Measurements from ENCODE around the gene ZNF420.

DNA sequence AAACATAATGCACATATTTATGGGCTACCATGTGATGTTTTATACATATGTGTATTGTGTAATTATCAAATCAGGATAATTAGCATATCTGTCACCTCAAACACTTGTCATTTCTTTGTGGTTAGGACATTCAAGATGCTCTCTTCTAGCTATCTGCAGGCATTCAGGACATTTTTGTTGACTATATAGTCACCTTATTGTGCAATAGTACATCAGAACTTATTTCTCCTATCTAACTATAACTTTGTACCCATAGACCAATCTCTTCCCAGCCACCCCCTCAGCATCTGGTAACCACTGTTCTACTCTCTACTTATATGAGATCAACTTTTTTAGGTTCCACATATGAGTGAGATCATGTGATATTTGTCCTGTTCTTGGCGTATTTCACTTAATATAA, 20.3 kb downstream of the ZNF420 start:
- TF ChIP-seq RAD21 (CRISPR knock-in tag; IDR thresholded peaks at IDR 0.05) (no peak), ZNF234 (CRISPR knock-in tag; conservative IDR thresholded peaks at IDR 0.05) (no peak), ZIK1 (CRISPR knock-in tag; IDR thresholded peaks at IDR 0.05; ENCODE audit: borderline replicate concordance, low read depth) (no peak), NPAS2 (CRISPR knock-in tag; IDR thresholded peaks at IDR 0.05; ENCODE audit: borderline replicate concordance) (no peak), ZNF501 (CRISPR knock-in tag; IDR thresholded peaks at IDR 0.05) (no peak)

Measured in HepG2 (cell line).